Heart left ventricle (tissue), 16 donors: ENCODE data around the gene PTPN21. TPM values are rescaled to one million over a fixed set of nuclear protein-coding genes. Genes with fewer than 3 reads are reported as not detected.

ENCODE experiments used
- ATAC-seq, 4 donors: fragments of 200-7000 bp; cut with Tn5 transposase; one replicate each; pipeline ENCODE4 v1.9.1; 2020 to 2022; ENCODE audit warnings: moderate library complexity in 4 of 4, mild to moderate bottlenecking in 3 of 4, moderate number of reproducible peaks in 1 of 4
- DNase-seq, 5 donors: peaks; one replicate each; pipeline ENCODE4 v3.0.0-alpha.2; 2020
- H3K27ac ChIP-seq, 12 donors: fragments of 200-600 bp; sonication (generic) in 4 of 12; one replicate each; pipeline versions ENCODE4 v1.5.0 to v1.8.0; 2016 to 2022; ENCODE audit warnings: mild to moderate bottlenecking in 2 of 12
- H3K27me3 ChIP-seq, 9 donors: fragments of 200-600 bp; sonication (generic) in 2 of 9; one replicate each; pipeline versions ENCODE4 v1.5.1 to v1.8.0; 2016 to 2022; ENCODE audit warnings: mild to moderate bottlenecking in 3 of 9
- H3K36me3 ChIP-seq, 9 donors: fragments of 200-600 bp; sonication (generic) in 2 of 9; one replicate each; pipeline versions ENCODE4 v1.5.0 to v1.8.0; 2018 to 2022; ENCODE audit warnings: mild to moderate bottlenecking in 2 of 9
- H3K4me1 ChIP-seq, 12 donors: fragments of 200-600 bp; sonication (generic) in 4 of 12; one replicate each; pipeline versions ENCODE4 v1.5.0 to v1.8.0; 2016 to 2022; ENCODE audit warnings: mild to moderate bottlenecking in 3 of 12
- H3K4me3 ChIP-seq, 12 donors: fragments of 200-600 bp; sonication (generic) in 4 of 12; one replicate each; pipeline versions ENCODE4 v1.5.0 to v1.8.0; 2017 to 2022; ENCODE audit warnings: mild to moderate bottlenecking in 9 of 12, moderate library complexity in 4 of 12
- H3K9me3 ChIP-seq, 12 donors: fragments of 200-600 bp; sonication (generic) in 4 of 12; one replicate each; pipeline versions ENCODE4 v1.5.0 to v1.8.0; 2016 to 2022; ENCODE audit warnings: mild to moderate bottlenecking in 1 of 12
- POLR2A ChIP-seq, 2 donors: fragments of 450-650 bp; IDR thresholded peaks; one replicate each; pipeline ENCODE4 v1.6.1; 2017; ENCODE audit warnings: antibody characterized with exemption in 2 of 2, mild to moderate bottlenecking in 2 of 2, moderate library complexity in 2 of 2
- WGBS, 4 donors: extraction: QIAGEN DNeasy Blood & Tissue Kit in 2 of 4; methylation state at CpG; one replicate each; pipeline versions ENCODE4 v1.1.5 to v1.1.7; 2013 to 2018; 5-methylcytosine and 5-hydroxymethylcytosine counted together
- intact Hi-C, 10 donors: fragments of 100-400 bp; cut with DNase I; formaldehyde crosslinking; loops; one replicate each; pipeline versions ENCODE4 v1.11.1 to v1.14.2; 2022
- polyA plus RNA-seq, 2 donors: library from polyadenylated mRNA; stranded (reverse); fragments of 200-250 nt; gene quantifications; one replicate each; pipeline ENCODE4 v1.2.3, GENCODE V29; 2013
- total RNA-seq, 9 donors: library from RNA; depleted of rRNA in 2 of 9; stranded (reverse); fragments of >200 nt in 2 of 9; fragmentation: NEBNext Ultra II Directional in 3 of 9; extraction: Animal tissue kit (Norgen Biotek cat#: 25700) in 3 of 9; gene quantifications; one replicate each; pipeline versions ENCODE4 v1.1.0 to v1.2.4, GENCODE V29; 2016 to 2023
- TF ChIP-seq, protein P1 (sequence below), 12 donors: fragments of 200-600 bp; sonication (generic) in 4 of 12; IDR thresholded peaks; one replicate each; pipeline versions ENCODE4 v1.5.0 to v1.8.0; 2018 to 2022; ENCODE audit warnings: antibody characterized with exemption in 12 of 12, mild to moderate bottlenecking in 5 of 12
- donor health status: ischemic (EF 13 %, LVEDD 7.1; RV severe dilation, severe dysfunction).
- donor health status: healthy with polysubstance abuse.
- donor health status: DM: no; HTN: yes; CAD: no.
- donor health status: DM: no; HTN: no; CAD: no.
- donor health status: ischemic (EF 25% LVEDD 6.9; RV normal size, moderate dysfunction).
- donor health status: ischemic (EF 25% LVEDD 5.7; RV mildly dilated, moderate dysfunction).
- donor health status: healthy.
- donor health status: DM: yes; HTN: yes; CAD: no.
- donor health status: ischemic (EF 35%, LVEDD 5.7; RV mildly dilated, moderate dysfunction).
- donor health status: nonischemic (EF 11% LVEDD 7.7; RV severe dilation, severe dysfunction).
- donor health status: DM: yes; HTN: yes; CAD: no.
- donor health status: PGD.
- donor health status: ischemic (EF 29% LVEDD 5.4; RV normal size, mild dysfunction).
- donor health status: nonischemic (EF 23%, LVEDD 6.1; RV moderate dilation, normal function).

PTPN21 gene
- total and polyA plus RNA-seq, 11 donors: 9.4 to 68.3 (median 24.8) TPM

DNA sequence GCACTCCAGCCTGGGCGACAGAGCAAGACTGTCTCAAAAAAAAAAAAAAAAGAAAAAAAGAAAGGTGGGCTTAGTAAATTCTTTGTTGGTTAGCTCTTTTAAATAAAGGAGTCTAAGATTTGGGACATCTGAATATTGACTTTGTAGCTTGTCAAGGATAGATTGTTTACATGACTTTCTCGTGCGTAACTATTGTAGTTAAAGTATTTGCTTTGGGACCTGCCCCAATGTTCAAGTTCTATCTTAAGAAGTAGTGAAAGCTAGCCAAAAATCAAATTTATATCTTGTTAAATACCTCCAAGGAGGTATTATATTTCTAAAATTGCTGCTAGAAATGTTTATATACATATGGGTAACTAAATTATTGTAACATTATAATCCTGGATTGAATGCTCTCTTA, 32.4 kb downstream of the PTPN21 start:
- Histone ChIP-seq H3K4me1 (peaks cover 0 to 8% (median 1%) of the 10 kb centered on the region in 12 donors), H3K36me3 (peaks cover 0 to 9% (median 0%) of the 10 kb centered on the region in 9 donors), H3K27ac (no peak overlapping the region), H3K27me3 (no peaks in the 10 kb centered on the region), H3K4me3 (no peak overlapping the region), H3K9me3 (peaks cover 0 to 10% (median 0%) of the 10 kb centered on the region in 12 donors)
- ATAC-seq (no peak), DNase-seq (no peak)
- TF ChIP-seq, protein P1, sequence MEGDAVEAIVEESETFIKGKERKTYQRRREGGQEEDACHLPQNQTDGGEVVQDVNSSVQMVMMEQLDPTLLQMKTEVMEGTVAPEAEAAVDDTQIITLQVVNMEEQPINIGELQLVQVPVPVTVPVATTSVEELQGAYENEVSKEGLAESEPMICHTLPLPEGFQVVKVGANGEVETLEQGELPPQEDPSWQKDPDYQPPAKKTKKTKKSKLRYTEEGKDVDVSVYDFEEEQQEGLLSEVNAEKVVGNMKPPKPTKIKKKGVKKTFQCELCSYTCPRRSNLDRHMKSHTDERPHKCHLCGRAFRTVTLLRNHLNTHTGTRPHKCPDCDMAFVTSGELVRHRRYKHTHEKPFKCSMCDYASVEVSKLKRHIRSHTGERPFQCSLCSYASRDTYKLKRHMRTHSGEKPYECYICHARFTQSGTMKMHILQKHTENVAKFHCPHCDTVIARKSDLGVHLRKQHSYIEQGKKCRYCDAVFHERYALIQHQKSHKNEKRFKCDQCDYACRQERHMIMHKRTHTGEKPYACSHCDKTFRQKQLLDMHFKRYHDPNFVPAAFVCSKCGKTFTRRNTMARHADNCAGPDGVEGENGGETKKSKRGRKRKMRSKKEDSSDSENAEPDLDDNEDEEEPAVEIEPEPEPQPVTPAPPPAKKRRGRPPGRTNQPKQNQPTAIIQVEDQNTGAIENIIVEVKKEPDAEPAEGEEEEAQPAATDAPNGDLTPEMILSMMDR (IDR thresholded peaks at IDR 0.05): no peak
- TF ChIP-seq POLR2A (IDR thresholded peaks at IDR 0.05): no peak
- WGBS, 4 donors: 69 to 78% (median 70%) methylated on average over 3 of the region's 3 CpGs
- intact Hi-C loops: no loop called here

DNA sequence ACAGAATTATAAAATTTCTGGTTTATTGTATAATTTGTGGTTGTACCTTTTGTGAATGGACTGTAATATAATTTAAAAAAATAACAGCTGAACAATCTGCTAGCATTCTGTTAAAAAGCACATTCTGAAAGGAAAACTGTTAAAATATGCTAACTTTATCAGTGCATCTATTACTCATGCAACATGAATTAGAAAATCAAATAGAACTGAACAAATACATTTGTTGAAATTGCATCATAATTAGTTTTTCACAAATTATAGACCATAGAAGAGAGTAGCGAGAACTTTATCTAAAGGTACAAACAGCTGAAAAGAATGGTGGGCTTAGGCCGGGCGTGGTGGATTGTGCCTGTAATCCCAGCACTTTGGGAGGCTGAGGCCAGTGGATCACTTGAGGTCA, 33.0 kb downstream of the PTPN21 start:
- H3K4me3 ChIP-seq: no peak overlapping the region
- intact Hi-C loops: no loop called here
- DNase-seq (no peak), ATAC-seq (no peak)
- no peak overlapping the region for H3K27ac ChIP-seq
- peaks cover 0 to 9% (median 2%) of the 10 kb centered on the region in 12 donors for H3K4me1 ChIP-seq
- WGBS, 4 donors: 64 to 96% (median 85%) methylated on average over 3 of the region's 3 CpGs
- peaks cover 0 to 10% (median 0%) of the 10 kb centered on the region in 12 donors for H3K9me3 ChIP-seq
- H3K36me3 ChIP-seq: peaks cover 0 to 12% (median 1%) of the 10 kb centered on the region in 9 donors
- no peaks in the 10 kb centered on the region for H3K27me3 ChIP-seq
- no peak for TF ChIP-seq POLR2A (IDR thresholded peaks at IDR 0.05)
- TF ChIP-seq, protein P1 (IDR thresholded peaks at IDR 0.05): no peak

DNA sequence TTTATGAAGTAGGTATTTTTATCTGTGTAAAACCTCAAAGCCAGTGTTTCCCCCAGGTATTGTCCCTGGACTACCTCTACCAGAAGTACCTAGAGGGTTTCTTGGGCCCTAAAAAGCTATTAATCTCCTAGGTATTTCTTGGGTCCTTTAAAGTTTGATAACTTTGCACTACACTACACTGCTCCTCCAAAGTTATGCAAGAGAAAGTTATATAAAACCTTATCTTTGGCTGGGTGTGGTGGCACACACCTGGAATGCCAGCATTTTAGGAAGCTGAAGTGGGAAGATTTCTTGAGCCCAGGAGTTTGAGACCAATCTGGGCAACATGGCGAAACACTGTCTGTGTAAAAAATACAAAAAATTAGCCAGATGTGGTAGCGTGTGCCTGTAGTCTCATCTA, 34.9 kb downstream of the PTPN21 start:
- no peak overlapping the region for H3K4me3 ChIP-seq
- no peak for ATAC-seq
- H3K27ac ChIP-seq: no peak overlapping the region
- peaks cover 0 to 22% (median 5%) of the 10 kb centered on the region in 9 donors for H3K36me3 ChIP-seq
- peaks cover 0 to 28% (median 10%) of the 10 kb centered on the region in 12 donors for H3K4me1 ChIP-seq
- H3K9me3 ChIP-seq: peaks cover 0 to 10% (median 0%) of the 10 kb centered on the region in 12 donors
- DNase-seq: no peak
- no peaks in the 10 kb centered on the region for H3K27me3 ChIP-seq
- intact Hi-C loops: no loop called here
- WGBS, 4 donors: 87 to 98% (median 95%) methylated on average over 2 of the region's 2 CpGs
- TF ChIP-seq, protein P1 (IDR thresholded peaks at IDR 0.05): no peak
- TF ChIP-seq POLR2A (IDR thresholded peaks at IDR 0.05): no peak

DNA sequence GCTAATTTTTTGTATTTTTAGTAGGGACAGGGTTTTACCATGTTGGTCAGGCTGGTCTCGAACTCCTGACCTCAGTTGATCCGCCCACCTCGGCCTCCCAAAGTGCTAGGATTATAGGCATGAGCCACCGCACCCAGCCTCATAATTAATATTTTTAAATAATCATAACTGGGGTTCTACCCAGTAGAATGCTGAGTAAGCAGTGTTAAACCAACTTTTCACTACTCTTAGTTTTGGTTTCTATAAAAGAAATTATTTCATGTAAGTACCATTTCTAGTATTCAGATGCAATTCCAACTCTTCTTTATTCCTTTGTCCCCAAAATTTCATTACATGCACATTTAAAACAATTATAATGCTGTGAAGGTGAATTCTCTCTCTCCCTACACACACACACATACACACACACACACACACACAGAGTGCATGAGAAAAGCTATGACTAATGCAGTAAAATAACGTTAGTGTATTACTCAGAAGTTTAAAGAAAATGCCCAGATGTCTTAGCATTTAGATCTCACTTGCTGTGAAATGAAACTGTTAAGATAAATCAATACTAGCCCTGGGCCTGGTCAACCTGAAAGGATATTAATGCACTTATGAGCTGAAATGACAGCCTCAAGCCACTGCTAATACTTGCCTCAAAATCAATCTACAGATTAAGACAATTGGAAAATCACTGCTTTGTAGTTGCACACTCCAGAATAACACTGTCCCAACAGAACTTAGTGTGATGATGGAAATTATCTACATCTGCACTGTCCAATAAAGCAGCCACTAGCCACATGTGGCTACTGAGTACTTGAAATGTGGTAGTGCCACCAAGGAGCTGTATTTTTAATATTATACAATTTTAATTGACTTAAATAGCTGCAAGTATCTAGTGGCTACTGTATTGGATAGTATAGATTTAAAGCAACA, 36.0 kb downstream of the PTPN21 start:
- no peak for ATAC-seq
- peaks cover 0 to 28% (median 10%) of the 10 kb centered on the region in 12 donors for H3K4me1 ChIP-seq
- peaks cover 0 to 31% (median 5%) of the 10 kb centered on the region in 9 donors for H3K36me3 ChIP-seq
- H3K27me3 ChIP-seq: no peaks in the 10 kb centered on the region
- no peak overlapping the region for H3K4me3 ChIP-seq
- DNase-seq: no peak
- intact Hi-C loops: no loop called here
- no peak overlapping the region for H3K27ac ChIP-seq
- no peak for TF ChIP-seq POLR2A (IDR thresholded peaks at IDR 0.05)
- TF ChIP-seq, protein P1 (IDR thresholded peaks at IDR 0.05): no peak
- peaks cover 0 to 2% (median 0%) of the 10 kb centered on the region in 12 donors for H3K9me3 ChIP-seq
- WGBS, 4 donors: 78 to 86% (median 84%) methylated on average over 5 of the region's 5 CpGs
